H1 (cell line): ENCODE data around the gene DNAH1.

Source experiments
- CREB1 ChIP-seq: IDR thresholded peaks from 2 replicates; pipeline ENCODE4 v1.6.1; 2012; ENCODE audit warnings: inconsistent platforms
- CTCF ChIP-seq, 3 experiments: IDR thresholded peaks; 1 replicate in 2 of 3; 2 replicates in 1 of 3; pipeline versions ENCODE4 v1.5.1 to v1.6.1; 2011; ENCODE audit warnings: low read length in 3 of 3, mild to moderate bottlenecking in 3 of 3, inconsistent platforms in 2 of 3, low read depth in 1 of 3, moderate library complexity in 1 of 3; ENCODE audit not compliant: insufficient read depth in 1 of 3; ENCODE audit errors: control extremely low read depth in 1 of 3
- EGR1 ChIP-seq: IDR thresholded peaks from 2 replicates; pipeline ENCODE4 v1.6.1; 2011; ENCODE audit warnings: low read depth, low read length, borderline replicate concordance
- EZH2 ChIP-seq: fragments of 200-600 bp; sonication (generic); IDR thresholded peaks from 2 replicates; pipeline ENCODE4 v1.7.1; 2012; ENCODE audit warnings: low read depth, mild to moderate bottlenecking, moderate library complexity, low read length, inconsistent platforms; ENCODE audit not compliant: severe bottlenecking
- HDAC2 ChIP-seq, 2 experiments: fragments of 300-600 bp in 1 of 2; sonication (generic) in 1 of 2; IDR thresholded peaks; 2 replicates each; pipeline ENCODE4 v1.6.1; 2011 to 2012; ENCODE audit warnings: low read depth in 2 of 2, low read length in 2 of 2, mild to moderate bottlenecking in 2 of 2, moderate library complexity in 2 of 2, borderline replicate concordance in 1 of 2, inconsistent platforms in 1 of 2
- JUN ChIP-seq: IDR thresholded peaks from 2 replicates; pipeline ENCODE4 v1.6.1; 2011; ENCODE audit warnings: low read depth, mild to moderate bottlenecking, improper control_type of control experiment, low read length
- MAFK ChIP-seq: IDR thresholded peaks from 2 replicates; pipeline ENCODE4 v1.6.1; 2012; ENCODE audit warnings: low read depth, mild to moderate bottlenecking, improper control_type of control experiment, low read length
- RFX5 ChIP-seq: IDR thresholded peaks from 2 replicates; pipeline ENCODE4 v1.6.1; 2011; ENCODE audit warnings: low read depth, low read length, improper control_type of control experiment, borderline replicate concordance
- TAF1 ChIP-seq: IDR thresholded peaks from 2 replicates; pipeline ENCODE4 v1.6.1; 2011; ENCODE audit warnings: mild to moderate bottlenecking, low read depth, low read length
- TEAD4 ChIP-seq: IDR thresholded peaks from 2 replicates; pipeline ENCODE4 v1.6.1; 2012; ENCODE audit warnings: low read depth, low read length, inconsistent platforms, mixed read lengths
- YY1 ChIP-seq: IDR thresholded peaks from 2 replicates; pipeline ENCODE4 v1.6.1; 2011; ENCODE audit warnings: low read depth, mild to moderate bottlenecking, low read length

- TF ChIP-seq TAF1 (no peak), YY1 (no peak), CREB1 (no peak), CTCF (IDR thresholded peaks at IDR 0.05; ENCODE audit: control extremely low read depth in 1 of 3, insufficient read depth in 1 of 3, low read depth in 1 of 3, low read length in 3 of 3) (no peak), JUN (no peak), EGR1 (no peak), RFX5 (no peak), TEAD4 (no peak), HDAC2 (IDR thresholded peaks at IDR 0.05; ENCODE audit: borderline replicate concordance in 1 of 2, low read depth in 2 of 2, low read length in 2 of 2) (no peak), MAFK (no peak), EZH2 (no peak)
Measured at GRCh38 chr3:52398670-52399081, 82.6 kb downstream of the DNAH1 start.
